HG02588 (cell line): ENCODE data around the gene SSU72.
"Not testable (repeated sequence)": the region's sequence is repeated elsewhere in the genome, so short reads cannot be mapped to it uniquely, and the experiment has no call there.

ENCODE experiments used
- ATAC-seq: cut with Tn5 transposase; IDR thresholded peaks from one replicate; pipeline ENCODE4 v1.9.1; 2021; ENCODE audit warnings: mild to moderate bottlenecking, moderate library complexity; ENCODE audit not compliant: unreplicated experiment

Gene SSU72

GRCh38 chr1:1529936-1530335 lies 44.7 kb downstream of the SSU72 start:
- ATAC-seq = no peak

GRCh38 chr1:1529321-1529720 lies 45.3 kb downstream of the SSU72 start:
- no peak for ATAC-seq

GRCh38 chr1:1528301-1529267 lies 46.1 kb downstream of the SSU72 start:
- no peak for ATAC-seq

GRCh38 chr1:1527092-1527816 lies 47.4 kb downstream of the SSU72 start:
- no peak for ATAC-seq

GRCh38 chr1:1526476-1526875 lies 48.2 kb downstream of the SSU72 start:
- ATAC-seq = not testable (repeated sequence)

- not testable (repeated sequence) for ATAC-seq
Observed at GRCh38 chr1:1524750-1525383, 49.8 kb downstream of the SSU72 start.

- ATAC-seq = not testable (repeated sequence)
Observed at GRCh38 chr1:1523651-1524050, 51.0 kb downstream of the SSU72 start.

- ATAC-seq = not testable (repeated sequence)
Observed at GRCh38 chr1:1523226-1523625, 51.4 kb downstream of the SSU72 start.

GRCh38 chr1:1522536-1522935 lies 52.1 kb downstream of the SSU72 start:
- ATAC-seq = not testable (repeated sequence)

GRCh38 chr1:1521331-1521730 lies 53.3 kb downstream of the SSU72 start:
- ATAC-seq = no peak

- ATAC-seq = not testable (repeated sequence)
Observed at GRCh38 chr1:1519805-1520505, 54.7 kb downstream of the SSU72 start.

- ATAC-seq = not testable (repeated sequence)
Observed at GRCh38 chr1:1518621-1519007, 56.0 kb downstream of the SSU72 start.

GRCh38 chr1:1517973-1518620 lies 56.6 kb downstream of the SSU72 start:
- no peak for ATAC-seq

GRCh38 chr1:1516923-1517322 lies 57.7 kb downstream of the SSU72 start:
- ATAC-seq = not testable (repeated sequence)

- ATAC-seq = not testable (repeated sequence)
Observed at GRCh38 chr1:1514376-1514775, 60.3 kb downstream of the SSU72 start.

- not testable (repeated sequence) for ATAC-seq
Observed at GRCh38 chr1:1513675-1514074, 61.0 kb downstream of the SSU72 start.

- not testable (repeated sequence) for ATAC-seq
Observed at GRCh38 chr1:1512425-1512824, 62.2 kb downstream of the SSU72 start.

GRCh38 chr1:1511533-1512285 lies 63.0 kb downstream of the SSU72 start, which contains the start of gene ATAD3A:
Gene ATAD3A (plus strand): TSS chr1:1512162. CDS start chr1:1512269, 107 bp downstream.
- peak; percentile 84 for ATAC-seq

GRCh38 chr1:1510912-1511532 lies 63.6 kb downstream of the SSU72 start:
- ATAC-seq = no peak
